ENCODE results near the gene LGR5.
"Not testable (repeated sequence)": the region's sequence is repeated elsewhere in the genome, so short reads cannot be mapped to it uniquely, and the experiment has no call there.

LGR5 gene

DNA sequence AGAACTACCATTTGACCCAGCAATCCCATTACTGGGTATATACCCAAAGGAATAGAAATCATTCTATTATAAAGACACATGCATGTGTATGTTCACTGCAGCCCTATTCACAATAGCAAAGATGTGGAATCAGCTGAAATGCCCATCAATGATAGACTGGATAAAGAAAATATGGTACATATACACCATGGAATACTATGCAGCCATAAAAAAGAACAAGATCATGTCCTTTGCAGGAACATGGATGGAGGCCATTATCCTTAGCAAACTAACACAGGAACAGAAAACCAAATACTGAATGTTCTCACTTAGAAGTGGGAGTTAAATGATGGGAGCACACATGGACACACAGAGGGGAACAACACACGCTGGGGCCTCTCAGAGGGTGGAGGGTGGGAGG is 116.2 kb downstream of the LGR5 start:
- not testable (repeated sequence) for DNase-seq

DNA sequence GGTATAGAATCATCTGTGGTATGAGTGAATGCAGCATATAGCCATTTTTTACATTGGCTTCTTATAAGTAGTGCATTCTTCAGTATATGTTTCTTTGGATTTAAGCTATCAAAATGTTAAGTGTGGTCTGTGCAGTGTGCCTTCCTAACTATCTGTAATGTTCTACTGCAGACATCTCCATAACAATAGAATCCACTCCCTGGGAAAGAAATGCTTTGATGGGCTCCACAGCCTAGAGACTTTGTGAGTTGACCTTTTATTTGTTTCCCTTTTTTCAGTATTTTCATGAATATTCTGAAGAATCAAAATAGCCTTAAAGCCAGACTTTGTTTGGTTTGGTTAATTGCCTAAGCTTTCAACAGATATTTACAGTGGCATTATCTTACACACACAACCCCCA is 116.8 kb downstream of the LGR5 start:
- no peak for DNase-seq

GRCh38 chr12:71556875-71557274 is 117.3 kb downstream of the LGR5 start:
- peak; percentile 95 for DNase-seq

DNA sequence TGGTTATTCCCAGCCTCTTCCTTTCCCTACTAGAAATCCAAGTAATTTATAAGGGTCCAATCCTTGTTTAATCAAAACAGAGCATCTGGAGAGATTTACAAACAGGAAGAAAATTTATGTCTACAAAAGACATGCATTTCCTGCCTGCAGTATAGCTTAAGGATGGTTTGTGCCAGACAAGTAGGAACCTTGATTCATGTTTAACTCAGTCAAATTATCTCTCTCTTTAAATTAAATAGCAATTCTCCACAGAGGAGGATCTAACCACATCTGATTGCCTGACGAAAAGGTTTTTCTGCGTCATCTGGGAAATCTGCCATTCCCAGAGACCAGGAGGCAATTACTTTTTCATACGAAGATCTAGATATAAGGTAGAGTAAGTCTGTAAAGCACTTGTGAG is 118.8 kb downstream of the LGR5 start:
- DNase-seq: no peak

DNA sequence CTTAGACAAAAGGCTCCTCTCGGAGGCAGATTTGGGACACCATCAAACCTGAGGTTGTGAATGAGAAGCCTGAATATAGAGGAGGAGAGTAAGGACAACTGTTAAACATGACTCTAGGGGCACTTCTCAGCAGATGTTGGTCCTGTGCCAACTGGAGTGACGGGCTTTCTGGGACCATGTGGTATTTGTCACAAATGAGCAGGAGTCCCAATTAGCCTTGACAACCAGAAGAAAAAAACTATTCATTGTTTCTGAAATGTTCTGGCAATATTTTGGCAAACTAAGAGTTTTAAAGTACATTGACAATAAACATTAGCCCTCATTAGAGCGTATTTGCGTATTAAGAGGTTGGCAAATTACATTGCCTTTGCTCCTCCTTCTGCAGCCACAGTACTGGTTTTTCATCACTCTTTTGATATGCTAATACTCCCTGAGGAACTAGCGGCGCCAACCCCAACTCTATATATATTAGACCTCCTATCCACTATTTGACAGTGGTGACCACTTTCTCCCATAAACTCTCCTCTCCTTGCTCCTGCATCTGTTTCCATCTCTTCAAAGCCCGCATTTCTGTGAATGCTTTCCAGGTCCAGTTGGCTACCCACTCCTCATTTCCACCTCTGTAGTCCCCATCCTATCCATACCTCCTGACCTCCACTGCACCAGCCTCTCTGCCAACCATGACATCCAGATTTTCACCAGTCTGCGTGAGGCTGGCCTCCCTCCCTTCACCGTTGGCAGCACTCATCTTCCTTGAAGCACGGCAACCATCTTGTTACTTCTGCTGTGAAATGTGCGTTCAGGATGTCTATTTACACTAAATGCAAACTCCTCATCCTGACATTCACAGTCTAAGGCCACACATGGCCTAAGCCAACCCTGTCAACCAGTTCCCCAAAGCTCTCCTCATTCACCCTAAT is 123.3 kb downstream of the LGR5 start:
- no peak for DNase-seq

DNA sequence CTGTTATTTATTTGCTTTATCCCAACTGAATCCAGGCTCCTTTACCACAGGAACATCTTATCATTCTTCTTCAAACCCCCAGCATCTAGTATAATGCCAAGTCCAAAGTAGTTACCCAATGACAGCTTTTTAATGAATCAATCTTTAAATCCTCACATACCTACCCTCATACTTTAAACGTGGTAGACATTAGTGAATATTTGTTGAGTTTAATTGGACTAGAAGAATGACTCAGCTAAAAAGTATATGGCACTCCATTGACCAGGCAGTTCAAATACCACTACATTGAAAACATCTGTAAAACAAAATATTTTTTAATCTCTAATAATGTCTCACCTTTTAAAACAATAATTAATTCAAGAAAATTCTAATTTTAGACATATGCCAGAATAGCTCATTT is 125.9 kb downstream of the LGR5 start:
- DNase-seq: peak; percentile 56

GRCh38 chr12:71566655-71567054 is 127.1 kb downstream of the LGR5 start:
- DNase-seq: no peak

DNA sequence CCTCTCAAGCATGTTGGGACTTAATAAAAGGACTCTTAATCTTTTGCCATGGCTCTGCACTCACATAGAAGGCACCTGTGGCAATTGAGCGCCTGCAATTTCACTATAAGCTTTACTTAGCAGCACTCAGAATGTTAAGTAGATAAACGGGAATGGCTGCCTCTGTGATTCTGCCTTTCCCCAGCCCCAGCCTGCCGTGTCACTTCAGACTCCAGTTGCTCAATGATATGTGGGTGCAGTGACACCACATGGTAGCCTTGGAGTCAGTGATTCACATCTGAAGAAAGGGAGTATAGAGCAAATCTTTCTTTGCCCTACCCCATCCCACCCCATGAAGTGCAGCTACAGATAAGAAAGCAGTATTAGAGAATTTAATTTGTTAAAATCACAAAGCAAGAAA is 127.9 kb downstream of the LGR5 start:
- DNase-seq: no peak

GRCh38 chr12:71569885-71570284 is 130.3 kb downstream of the LGR5 start:
- not testable (repeated sequence) for DNase-seq

DNA sequence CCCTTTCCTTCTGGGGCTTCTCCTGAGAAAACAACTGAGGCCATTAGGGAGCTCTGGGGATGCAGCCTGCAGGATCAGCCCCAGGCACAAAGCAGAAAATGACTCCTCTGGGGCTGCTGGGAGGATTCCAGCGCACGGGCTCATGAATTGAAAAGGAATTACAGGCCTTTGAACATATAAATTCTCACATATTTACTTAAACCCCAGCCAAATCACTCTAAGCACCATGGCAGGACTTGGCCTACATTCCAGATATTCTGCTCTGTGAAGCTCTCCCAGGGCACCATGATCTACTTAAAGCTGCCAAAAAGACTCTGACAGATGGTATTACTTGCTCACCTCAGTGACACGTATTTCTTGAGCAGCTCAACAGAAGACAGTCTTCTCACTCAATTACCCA is 136.9 kb downstream of the LGR5 start:
- peak; percentile 21 for DNase-seq

DNA sequence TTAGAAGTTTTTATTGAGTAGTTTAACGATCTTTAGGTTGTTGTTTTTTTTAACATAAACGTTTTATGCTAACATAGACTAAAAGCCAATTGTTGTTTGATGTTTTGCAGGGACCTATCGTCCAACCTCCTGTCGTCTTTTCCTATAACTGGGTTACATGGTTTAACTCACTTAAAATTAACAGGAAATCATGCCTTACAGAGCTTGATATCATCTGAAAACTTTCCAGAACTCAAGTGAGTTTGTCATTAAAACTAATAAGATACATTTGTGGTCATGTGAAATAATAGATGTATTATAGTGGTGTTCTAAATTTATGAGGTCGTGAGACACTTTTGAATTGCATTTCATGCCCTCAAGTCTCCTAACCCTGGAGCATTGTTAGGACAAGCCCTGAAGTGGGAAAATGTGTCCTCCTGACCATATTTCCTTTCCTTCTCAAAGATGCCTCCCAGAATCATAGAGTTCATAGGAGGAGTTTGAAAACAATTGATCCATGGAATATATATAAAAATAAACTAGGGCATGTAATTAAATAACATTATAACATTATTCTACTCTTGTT is 139.2 kb downstream of the LGR5 start:
- no peak for DNase-seq

DNA sequence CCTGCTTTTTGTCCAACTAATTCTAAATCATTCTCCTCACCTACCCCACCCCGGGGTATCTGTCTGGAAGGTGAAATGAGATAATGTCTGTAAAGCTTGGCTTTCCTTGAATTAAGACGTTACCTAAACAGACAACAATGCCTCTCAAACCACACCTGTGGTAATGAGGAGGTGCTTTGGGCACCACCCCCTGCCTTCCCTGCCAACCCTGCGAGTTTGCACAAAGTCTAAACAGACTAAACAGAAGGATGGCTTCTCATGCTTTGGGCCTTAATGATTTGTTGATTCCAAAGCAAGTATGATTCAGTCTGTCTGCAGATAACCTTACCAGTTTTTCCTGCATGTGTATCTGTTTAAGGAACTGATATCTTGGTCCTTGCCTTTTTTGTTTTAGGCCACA is 141.6 kb downstream of the LGR5 start:
- no peak for DNase-seq

DNA sequence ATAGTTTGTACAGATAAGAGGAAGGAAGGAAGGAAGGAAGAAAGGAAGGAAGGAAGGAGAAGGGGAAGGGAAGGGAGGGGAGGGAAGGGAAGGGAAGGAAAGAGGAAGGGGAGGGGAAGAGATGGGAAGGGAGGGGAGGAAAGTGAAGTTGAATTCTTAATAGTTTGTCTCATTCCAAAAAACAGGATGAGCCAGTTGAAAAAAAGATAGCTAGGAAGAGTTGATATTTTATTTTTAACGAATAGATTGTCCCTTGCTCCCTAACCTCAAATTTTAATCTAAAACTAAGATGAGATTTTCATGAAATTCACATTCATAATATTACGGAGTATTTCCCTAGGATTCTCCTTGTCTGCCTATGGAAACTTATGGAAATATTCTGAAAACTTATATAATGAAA is 143.3 kb downstream of the LGR5 start:
- no peak for DNase-seq

DNA sequence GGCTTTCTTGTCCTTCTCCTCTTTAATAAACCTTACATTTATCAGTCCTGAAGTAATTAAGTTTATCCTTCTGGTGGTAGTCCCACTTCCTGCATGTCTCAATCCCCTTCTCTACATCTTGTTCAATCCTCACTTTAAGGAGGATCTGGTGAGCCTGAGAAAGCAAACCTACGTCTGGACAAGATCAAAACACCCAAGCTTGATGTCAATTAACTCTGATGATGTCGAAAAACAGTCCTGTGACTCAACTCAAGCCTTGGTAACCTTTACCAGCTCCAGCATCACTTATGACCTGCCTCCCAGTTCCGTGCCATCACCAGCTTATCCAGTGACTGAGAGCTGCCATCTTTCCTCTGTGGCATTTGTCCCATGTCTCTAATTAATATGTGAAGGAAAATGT is 144.8 kb downstream of the LGR5 start:
- DNase-seq: no peak

GRCh38 chr12:71585218-71585617 is 145.6 kb downstream of the LGR5 start:
- DNase-seq: no peak

DNA sequence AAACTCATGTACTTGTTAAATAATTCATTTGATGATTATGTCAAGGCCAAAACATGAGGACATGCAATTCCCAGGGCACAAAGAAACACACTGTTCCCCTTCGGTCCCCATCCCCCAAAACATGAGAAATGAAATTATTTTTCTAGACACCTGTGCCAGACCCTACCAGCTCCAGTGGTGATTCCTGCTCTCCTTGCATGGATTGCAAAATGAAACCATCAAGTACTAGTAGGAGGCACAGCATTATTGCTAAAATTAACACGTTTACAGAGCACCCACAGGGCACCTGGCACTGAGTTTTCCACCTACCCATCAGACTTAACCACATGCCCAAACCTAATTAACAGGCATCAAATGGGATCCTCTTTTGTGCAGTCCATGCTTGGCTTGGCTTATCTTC is 147.4 kb downstream of the LGR5 start:
- DNase-seq: no peak

DNA sequence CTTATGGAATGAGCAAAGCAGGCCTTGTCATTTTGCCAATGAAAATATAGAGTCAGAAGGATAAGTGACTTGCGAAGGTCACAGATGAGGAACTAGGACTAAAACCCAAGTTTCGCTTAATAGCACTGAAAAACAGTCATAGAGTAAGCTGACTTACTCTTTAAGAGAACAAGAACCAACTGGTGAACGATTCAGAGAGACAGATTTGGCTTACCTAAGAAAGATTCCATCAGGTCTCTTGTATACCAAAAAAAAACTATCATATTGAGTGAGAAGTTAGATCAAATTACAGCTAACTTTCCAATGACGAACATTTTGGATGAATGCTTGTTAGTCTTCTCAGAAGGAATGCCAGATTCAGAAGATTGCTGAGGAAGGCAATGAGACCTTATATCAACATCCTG is 149.9 kb downstream of the LGR5 start:
- DNase-seq: peak; percentile 24

GRCh38 chr12:71591601-71592000 is 152.0 kb downstream of the LGR5 start:
- DNase-seq: no peak

GRCh38 chr12:71592841-71593240 is 153.2 kb downstream of the LGR5 start:
- no peak for DNase-seq

GRCh38 chr12:71594214-71594948 is 154.8 kb downstream of the LGR5 start:
- DNase-seq: peak; percentile 50

- DNase-seq: no peak
Observed at GRCh38 chr12:71599210-71599609, 159.6 kb downstream of the LGR5 start.

DNA sequence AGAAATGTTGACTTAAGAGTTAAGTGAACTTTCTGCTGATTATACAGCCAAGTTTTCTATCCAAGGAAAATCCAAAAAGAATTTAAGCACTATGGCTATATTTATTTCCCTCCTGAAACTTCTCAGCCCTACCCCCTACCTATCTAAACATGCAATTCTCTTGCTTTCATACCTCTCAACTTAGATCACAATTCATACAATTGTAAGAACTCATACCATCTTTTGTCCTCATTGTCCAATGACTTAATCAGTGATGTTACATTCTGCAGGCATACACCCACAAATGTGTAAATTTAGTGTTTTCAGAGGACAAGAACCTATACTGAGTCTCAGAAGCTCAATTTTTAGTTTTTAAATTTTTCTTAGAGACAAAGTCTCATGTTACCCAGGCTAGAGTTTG is 161.9 kb downstream of the LGR5 start:
- DNase-seq: peak; percentile 43

- DNase-seq: no peak
Observed at GRCh38 chr12:71602761-71603577, 163.4 kb downstream of the LGR5 start.

Measured in fibroblast of skin of scalp (primary cell).